Measurements from ENCODE around the gene SERAC1.
A peak's percentile ranks its signal among the peaks of the same experiment; 100 is the strongest.
"Not testable (repeated sequence)": the region's sequence is repeated elsewhere in the genome, so short reads cannot be mapped to it uniquely, and the experiment has no call there.

Gene SERAC1

DNA sequence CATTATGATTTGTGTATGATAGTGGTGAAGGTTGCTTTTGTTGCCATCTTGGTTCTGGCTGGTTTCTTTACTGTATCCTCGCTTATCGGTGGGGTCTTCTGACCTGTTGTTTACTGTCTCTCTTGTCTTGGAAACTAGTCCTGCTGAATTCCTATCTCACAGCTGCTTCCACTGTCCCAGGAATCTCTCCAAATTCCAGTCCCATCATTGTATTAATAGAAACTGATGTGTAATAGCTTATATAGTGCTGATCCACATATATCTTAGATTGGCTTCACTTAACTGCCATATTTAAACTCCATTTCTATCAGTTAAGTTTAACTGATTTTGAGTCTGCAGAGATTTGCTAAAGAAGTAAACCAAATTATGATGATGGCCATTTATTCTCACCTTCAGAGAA is 6.0 kb upstream of the SERAC1 start:
- DNase-seq: no peak

GRCh38 chr6:158172001-158172400 is 3.9 kb upstream of the SERAC1 start:
- DNase-seq: no peak

DNA sequence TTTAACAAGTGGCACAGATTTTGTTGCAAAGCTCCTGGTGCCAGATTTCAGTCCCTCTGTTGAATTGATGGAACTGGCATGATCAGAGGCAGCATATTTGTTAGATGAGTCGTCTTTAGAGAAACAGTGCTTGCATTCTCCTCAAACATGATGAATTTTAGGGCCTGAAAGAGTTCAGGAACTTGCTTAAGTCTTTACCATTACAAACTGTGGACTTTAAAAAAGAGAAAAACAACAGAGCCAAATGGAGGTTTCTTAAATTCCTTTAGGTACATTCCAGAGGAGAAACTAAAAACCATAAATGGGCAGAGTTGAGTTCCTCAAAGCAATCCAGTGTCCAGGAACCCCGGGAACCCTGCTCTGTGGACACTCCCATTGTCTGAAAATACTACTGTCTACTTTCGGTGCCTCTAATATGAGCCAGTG is 2.6 kb upstream of the SERAC1 start:
- no peak for DNase-seq

DNA sequence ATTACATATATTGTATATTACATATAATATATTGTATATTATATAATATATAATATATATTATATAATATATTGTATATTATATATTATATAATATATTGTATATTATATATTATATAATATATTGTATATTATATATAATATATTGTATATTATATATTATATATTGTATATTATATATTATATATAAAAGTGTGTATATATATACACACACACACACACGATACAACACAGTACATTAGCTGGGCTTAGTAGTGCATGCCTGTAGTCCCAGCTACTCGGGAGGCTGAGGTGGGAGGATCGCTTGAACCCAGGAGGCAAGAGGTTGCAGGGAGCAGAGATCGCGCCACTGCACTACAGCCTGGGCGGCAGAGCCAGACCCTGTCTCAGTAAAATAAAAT is 1.6 kb upstream of the SERAC1 start:
- DNase-seq: not testable (repeated sequence)

DNA sequence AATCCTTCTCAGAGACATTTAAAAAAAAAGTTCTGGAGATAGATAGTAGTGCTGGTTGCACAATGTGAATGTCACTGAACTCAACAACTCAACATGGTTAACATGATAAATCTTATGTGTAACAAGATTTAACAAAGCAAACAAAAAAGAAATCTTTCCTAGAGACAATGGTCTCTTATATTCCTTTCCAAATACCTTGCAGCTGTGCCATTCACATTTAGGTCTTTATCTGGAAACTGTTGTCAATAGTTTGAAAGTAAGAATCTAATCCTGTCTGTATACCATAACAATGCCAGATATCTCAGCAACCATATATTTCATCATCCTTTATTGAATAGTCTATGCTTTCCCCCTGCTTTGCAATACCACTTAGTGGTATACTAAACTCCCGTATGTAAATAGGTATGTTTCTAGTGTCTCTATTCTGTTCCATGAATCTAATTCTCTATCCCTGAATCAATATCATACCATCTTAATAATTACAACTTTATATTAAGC is 2.1 kb downstream of the SERAC1 start:
- DNase-seq: no peak

- DNase-seq: no peak
These were observed 3.4 kb downstream of the SERAC1 start for GRCh38 chr6:158164579-158165170.

DNA sequence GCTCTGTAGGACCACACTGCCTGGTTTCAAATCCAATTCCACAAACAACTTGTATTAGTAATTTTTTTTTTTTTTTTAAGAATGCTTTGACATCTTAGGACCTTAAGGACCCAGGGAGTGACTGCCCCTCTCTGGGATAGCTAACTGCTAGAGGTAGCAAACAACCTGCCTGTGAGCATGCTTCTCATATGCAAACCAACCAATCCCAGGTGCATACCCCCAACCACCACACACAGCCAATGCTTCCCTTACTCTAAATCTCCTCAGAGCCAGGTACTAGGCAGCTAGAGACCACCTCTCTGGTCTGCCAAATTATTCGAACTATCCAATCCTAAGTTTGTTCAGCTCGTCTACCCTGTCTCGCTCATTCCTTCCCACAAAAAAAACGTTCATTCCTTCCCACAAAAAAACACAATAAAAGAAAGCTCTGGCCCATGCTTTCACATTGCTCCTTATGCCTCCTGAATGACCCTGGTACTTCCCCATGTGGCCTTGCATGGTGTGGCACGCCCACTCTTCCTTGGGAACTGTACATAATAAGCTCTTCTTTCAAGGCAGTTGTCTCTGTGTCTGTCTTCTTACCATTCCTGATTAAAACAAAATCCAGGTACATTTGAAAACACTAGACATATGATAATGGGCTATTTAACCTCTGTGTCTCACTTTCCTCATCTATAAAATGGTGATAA is 6.4 kb downstream of the SERAC1 start:
- no peak for DNase-seq

- no peak for DNase-seq
These were observed 7.0 kb downstream of the SERAC1 start for GRCh38 chr6:158160932-158161539.

- DNase-seq: no peak
These were observed 9.3 kb downstream of the SERAC1 start for GRCh38 chr6:158158748-158159147.

GRCh38 chr6:158158123-158158522 is 9.9 kb downstream of the SERAC1 start:
- no peak for DNase-seq

DNA sequence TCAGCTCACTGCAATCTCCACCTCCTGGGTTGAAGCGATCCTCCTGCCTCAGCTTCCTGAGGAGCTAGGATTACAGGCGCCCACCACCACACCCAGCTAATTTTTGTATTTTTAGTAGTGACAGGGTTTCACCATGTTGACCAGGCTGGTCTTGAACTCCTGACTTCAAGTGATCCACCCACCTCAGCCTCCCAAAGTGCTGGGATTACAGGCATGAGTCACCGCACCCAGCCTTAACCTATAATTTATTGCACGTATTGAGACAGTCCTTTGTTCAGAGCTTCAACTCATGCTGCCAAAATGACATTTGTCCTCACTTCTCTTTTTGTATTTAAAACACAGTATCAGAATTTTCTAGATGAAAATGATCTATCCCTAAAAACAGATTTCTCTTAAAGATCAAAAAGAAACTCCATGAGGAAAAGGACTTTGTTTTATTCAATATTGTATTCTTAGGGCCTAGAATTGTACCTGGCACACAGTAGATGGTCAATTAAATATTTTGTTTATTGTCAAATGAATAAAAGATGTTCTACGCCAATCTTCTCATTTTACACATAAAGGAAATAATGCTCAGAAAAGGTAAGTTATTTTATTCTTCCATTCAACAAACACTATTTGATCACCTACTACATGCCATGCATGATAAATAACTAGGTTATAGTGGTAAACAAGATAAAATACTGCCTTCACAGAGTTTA is 10.8 kb downstream of the SERAC1 start:
- no peak for DNase-seq

- no peak for DNase-seq
These were observed 13.2 kb downstream of the SERAC1 start for GRCh38 chr6:158154816-158155215.

- DNase-seq: no peak
These were observed 14.5 kb downstream of the SERAC1 start for GRCh38 chr6:158153576-158153975.

DNA sequence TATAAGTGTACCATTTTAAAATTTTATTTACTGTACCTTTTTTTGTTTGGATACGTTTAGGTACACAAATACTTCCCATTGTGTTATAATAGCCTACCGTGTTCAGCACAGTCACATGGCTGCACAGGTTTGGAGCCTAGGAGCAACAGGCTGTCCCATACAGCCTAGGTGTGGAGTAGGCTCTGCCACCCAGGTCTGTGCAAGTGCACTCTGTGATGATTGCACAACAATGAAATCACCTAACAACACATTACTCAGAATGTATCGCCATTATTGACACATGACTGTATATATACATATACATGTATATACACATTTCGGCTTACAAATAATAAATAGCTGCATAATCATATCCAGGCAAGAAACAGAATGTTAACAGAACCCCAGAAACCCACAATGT is 15.4 kb downstream of the SERAC1 start:
- no peak for DNase-seq

DNA sequence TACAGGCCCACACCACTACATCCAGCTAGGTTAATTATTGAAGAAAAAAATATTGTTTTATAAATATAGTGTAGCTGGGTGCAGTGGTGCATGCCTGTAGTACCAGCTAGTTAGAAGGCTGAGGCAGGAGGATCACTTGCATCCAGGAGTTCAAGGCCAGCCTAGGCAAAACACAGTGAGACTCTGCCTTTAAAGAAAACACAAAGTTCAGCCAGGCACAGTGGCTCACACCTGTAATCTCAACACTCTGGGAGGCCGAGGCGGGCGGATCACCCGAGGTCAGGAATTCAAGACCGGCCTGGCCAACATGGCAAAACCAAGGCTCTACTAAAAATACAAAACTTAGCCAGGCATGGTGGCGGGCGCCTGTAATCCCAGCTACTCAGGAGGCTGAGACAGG is 16.0 kb downstream of the SERAC1 start:
- not testable (repeated sequence) for DNase-seq

DNA sequence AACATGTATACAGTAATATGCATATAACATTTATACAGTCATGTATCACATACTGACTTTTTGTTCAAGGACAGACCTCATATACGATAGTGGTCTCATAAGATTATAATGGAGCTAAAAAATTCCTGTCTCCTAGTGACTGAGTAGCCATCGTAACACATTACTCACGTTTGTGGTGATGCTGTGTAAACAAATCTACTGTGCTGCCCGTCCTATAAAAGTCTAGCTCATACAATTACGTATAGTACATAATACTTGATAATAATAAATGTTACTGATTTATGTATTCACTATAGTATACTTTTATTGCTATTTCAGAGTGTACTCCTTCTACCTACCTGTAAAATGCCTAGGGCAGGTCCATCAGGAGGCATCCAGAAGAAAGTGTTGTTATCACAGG is 17.4 kb downstream of the SERAC1 start:
- DNase-seq: no peak

- no peak for DNase-seq
These were observed 18.4 kb downstream of the SERAC1 start for GRCh38 chr6:158149641-158150040.

- no peak for DNase-seq
These were observed 24.4 kb downstream of the SERAC1 start for GRCh38 chr6:158143700-158144099.

GRCh38 chr6:158142789-158143188 is 25.3 kb downstream of the SERAC1 start:
- no peak for DNase-seq

GRCh38 chr6:158131926-158132325 is 36.1 kb downstream of the SERAC1 start:
- DNase-seq: peak; percentile 61

DNA sequence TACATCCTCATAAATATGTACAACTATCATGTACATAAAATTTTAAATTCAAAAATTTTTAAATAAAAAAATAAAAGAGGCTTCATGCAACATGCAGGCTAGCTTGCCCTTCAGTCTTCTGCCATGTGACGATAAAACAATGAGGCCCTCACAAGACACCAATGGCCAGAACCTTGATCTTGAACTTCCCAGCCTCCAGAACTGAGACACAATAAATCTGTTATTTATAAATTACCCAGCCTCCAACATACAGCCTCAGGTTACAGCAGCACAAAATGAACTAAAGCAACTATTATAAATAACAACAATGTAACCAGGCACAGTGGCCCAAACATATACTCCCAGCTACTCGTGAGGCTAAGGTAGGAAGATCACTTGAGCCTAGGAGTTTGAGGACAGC is 42.8 kb downstream of the SERAC1 start:
- no peak for DNase-seq

DNA sequence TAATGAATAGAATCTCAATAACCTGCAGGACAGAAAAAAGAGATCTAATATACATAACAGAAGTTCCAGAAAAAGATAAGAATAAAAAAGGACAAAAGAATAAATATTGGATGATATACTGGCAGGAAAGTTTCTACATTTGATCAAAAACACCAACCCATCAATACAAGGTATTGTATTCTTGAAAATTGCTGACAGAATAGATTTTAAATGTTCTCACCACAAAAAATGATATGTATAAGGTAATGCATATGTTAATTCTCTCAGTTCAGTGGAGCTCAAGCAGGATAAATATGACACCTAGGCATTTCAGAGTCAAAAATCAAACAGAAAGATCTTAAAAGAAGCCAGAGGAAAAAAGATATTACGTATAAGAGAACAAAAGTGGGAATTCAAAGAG is 43.8 kb downstream of the SERAC1 start:
- no peak for DNase-seq

GRCh38 chr6:158122048-158122447 is 46.0 kb downstream of the SERAC1 start:
- DNase-seq: peak; percentile 85

GRCh38 chr6:158121335-158121734 is 46.7 kb downstream of the SERAC1 start:
- DNase-seq: peak; percentile 24

All from NCI-H526 treated with DMSO at 0.1 percent for 48 hours (cell line).